Chondrocyte (in vitro differentiated cells): Measurements from ENCODE around the gene TARDBP. TPM values are rescaled to one million over a fixed set of nuclear protein-coding genes. Genes with fewer than 3 reads are reported as not detected.

ENCODE experiments used
- DNase-seq: peaks from one replicate; pipeline ENCODE4 v3.0.0; 2021; ENCODE audit warnings: mixed read lengths, low spot score
- H3K27ac Mint-ChIP-seq: one replicate; pipeline ENCODE4 v1.8.0; 2021; ENCODE audit warnings: mild to moderate bottlenecking, moderate library complexity, mixed read lengths; ENCODE audit not compliant: unreplicated experiment
- H3K27me3 Mint-ChIP-seq: 2 replicates; pipeline ENCODE4 v1.8.0; 2021; ENCODE audit warnings: low read depth, mixed read lengths
- H3K36me3 Mint-ChIP-seq: 2 replicates; pipeline ENCODE4 v1.8.0; 2021; ENCODE audit warnings: low read depth, mixed read lengths
- H3K4me1 Mint-ChIP-seq: 2 replicates; pipeline ENCODE4 v1.8.0; 2021; ENCODE audit warnings: low read depth, mild to moderate bottlenecking, mixed read lengths
- H3K4me3 Mint-ChIP-seq: one replicate; pipeline ENCODE4 v1.8.0; 2021; ENCODE audit warnings: mild to moderate bottlenecking, moderate library complexity, mixed read lengths; ENCODE audit not compliant: unreplicated experiment
- H3K9me3 Mint-ChIP-seq: 2 replicates; pipeline ENCODE4 v1.8.0; 2021; ENCODE audit warnings: low read depth, mixed read lengths
- CTCF ChIP-seq: fragments of 200-600 bp; sonication (generic); IDR thresholded peaks from 2 replicates; pipeline ENCODE4 v1.5.0; 2021; ENCODE audit warnings: antibody characterized with exemption, mild to moderate bottlenecking, moderate library complexity
- total RNA-seq: library from RNA; stranded (reverse); gene quantifications from 3 replicates; pipeline ENCODE4 v1.2.1, GENCODE V29; 2021

The TARDBP gene
- total RNA-seq, 1 donor from 2014 or later, result 103 TPM

GRCh38 chr1:11044086-11044848, 31.8 kb downstream of the TARDBP start:
- H3K36me3 Mint-ChIP-seq, result no peaks in the 10 kb centered on the region
- no peak overlapping the region for H3K4me3 Mint-ChIP-seq
- H3K27ac Mint-ChIP-seq, result no peak overlapping the region
- H3K27me3 Mint-ChIP-seq, result no peaks in the 10 kb centered on the region
- H3K9me3 Mint-ChIP-seq, result no peaks in the 10 kb centered on the region
- no peaks in the 10 kb centered on the region for H3K4me1 Mint-ChIP-seq
- TF ChIP-seq CTCF, result no peak
- no peak for DNase-seq

- Mint-ChIP-seq H3K27ac (no peak overlapping the region), H3K9me3 (no peaks in the 10 kb centered on the region), H3K4me1 (no peaks in the 10 kb centered on the region), H3K4me3 (no peak overlapping the region), H3K36me3 (no peaks in the 10 kb centered on the region), H3K27me3 (no peaks in the 10 kb centered on the region)
- DNase-seq, result no peak
- no peak for TF ChIP-seq CTCF
These were observed 32.5 kb downstream of the TARDBP start for GRCh38 chr1:11044849-11045427.

- H3K4me1 Mint-ChIP-seq, result no peaks in the 10 kb centered on the region
- no peaks in the 10 kb centered on the region for H3K27me3 Mint-ChIP-seq
- no peak for DNase-seq
- H3K4me3 Mint-ChIP-seq, result no peak overlapping the region
- H3K36me3 Mint-ChIP-seq, result no peaks in the 10 kb centered on the region
- no peak overlapping the region for H3K27ac Mint-ChIP-seq
- TF ChIP-seq CTCF, result no peak
- no peaks in the 10 kb centered on the region for H3K9me3 Mint-ChIP-seq
These were observed 33.2 kb downstream of the TARDBP start for GRCh38 chr1:11045428-11046269.

GRCh38 chr1:11046270-11046566, 33.8 kb downstream of the TARDBP start:
- H3K27me3 Mint-ChIP-seq, result no peaks in the 10 kb centered on the region

More at GRCh38 chr1:11046270-11046566, 33.8 kb downstream of the TARDBP start:
- TF ChIP-seq CTCF, result no peak
- Mint-ChIP-seq H3K4me1 (no peaks in the 10 kb centered on the region), H3K36me3 (no peaks in the 10 kb centered on the region), H3K4me3 (no peak overlapping the region), H3K9me3 (no peaks in the 10 kb centered on the region), H3K27ac (no peak overlapping the region)
- no peak for DNase-seq
